ENCODE measurements around the gene IGFLR1. TPM values are rescaled to one million over a fixed set of nuclear protein-coding genes. Genes with fewer than 3 reads are reported as not detected.
"Not testable (repeated sequence)": the region's sequence is repeated elsewhere in the genome, so short reads cannot be mapped to it uniquely, and the experiment has no call there.

IGFLR1 gene
- total and polyA plus RNA-seq, 2 of the 4 experiments (the other 2 are of a cell fraction) = 0.72 to 2.7 TPM

GRCh38 chr19:35692010-35692409, 50.2 kb downstream of the IGFLR1 start:
- intact Hi-C loops (cut with micrococcal nuclease) (no loop called here), dilution Hi-C loops (cut with HindIII; ENCODE audit: low sequenced_read_pairs, unreplicated experiment) (no loop called here), in situ Hi-C loops (cut with MboI; ENCODE audit: low sequenced_read_pairs) (no loop called here)
- no peak overlapping the region for H3K4ac ChIP-seq (ENCODE audit: low read depth, low read length)
- no peak overlapping the region for H2AFZ ChIP-seq (replicated peaks; ENCODE audit: low read length, poor library complexity)
- H3K23ac ChIP-seq (ENCODE audit: low read depth, low read length) = no peak overlapping the region
- H2BK20ac ChIP-seq (ENCODE audit: low read depth, low read length) = no peak overlapping the region
- no peak overlapping the region for H3K14ac ChIP-seq (replicated peaks; ENCODE audit: low read depth, low read length)
- H2AK9ac ChIP-seq (replicated peaks; ENCODE audit: low read depth, low read length, poor library complexity) = no peak overlapping the region
- H3K9me1 ChIP-seq (ENCODE audit: insufficient read depth, low read length) = no peaks in the 10 kb centered on the region
- H3K79me1 ChIP-seq (ENCODE audit: low read depth in 1 of 2, low read length in 2 of 2) = no peaks in the 10 kb centered on the region
- ATAC-seq (ENCODE audit: low read depth) = no peak
- H3K4me3 ChIP-seq (ENCODE audit: insufficient read depth, low read depth, low read length) = no peak overlapping the region
- H3K9me3 ChIP-seq (ENCODE audit: control insufficient read depth, insufficient read depth, low read length) = no peaks in the 10 kb centered on the region
- no peak overlapping the region for H2BK5ac ChIP-seq (ENCODE audit: low read depth, low read length, poor library complexity, severe bottlenecking)
- WGBS, 2 experiments (ENCODE audit: extremely low coverage in 2 of 2, insufficient read length in 1 of 2) = no CpG with 5 or more reads among the region's 11 CpGs
- H3K27me3 ChIP-seq (ENCODE audit: control insufficient read depth, insufficient read depth, low read length) = peaks cover 2% of the 10 kb centered on the region; the same call in 1 of the 2 replicates
- H4K91ac ChIP-seq (ENCODE audit: insufficient read depth, low read depth, low read length) = no peak overlapping the region
- no peaks in the 10 kb centered on the region for H4K20me1 ChIP-seq (ENCODE audit: insufficient read depth, low read length)
- H2AK5ac ChIP-seq (ENCODE audit: low read depth, low read length) = no peak overlapping the region
- peaks cover 3% of the 10 kb centered on the region; the same call in 1 of the 2 replicates for H3K4me1 ChIP-seq (ENCODE audit: control insufficient read depth, insufficient read depth, low read length)
- no peak overlapping the region for H3K56ac ChIP-seq (ENCODE audit: extremely low read depth, insufficient read depth, low read length)
- TF ChIP-seq NFE2L2 (IDR thresholded peaks at IDR 0.05; ENCODE audit: low read depth, low read length) (no peak), SMC3 (IDR thresholded peaks at IDR 0.05; ENCODE audit: low read depth, low read length) (no peak), FOS (IDR thresholded peaks at IDR 0.05; ENCODE audit: low read depth, low read length) (no peak), MAFK (IDR thresholded peaks at IDR 0.05; ENCODE audit: low read depth, low read length) (no peak), POLR2A (IDR thresholded peaks at IDR 0.05; ENCODE audit: low read depth, low read length) (no peak), USF2 (IDR thresholded peaks at IDR 0.05; ENCODE audit: low read depth, low read length) (no peak)
- H2BK15ac ChIP-seq (ENCODE audit: low read depth, low read length) = no peak overlapping the region
- no peaks in the 10 kb centered on the region for H3K36me3 ChIP-seq (ENCODE audit: control insufficient read depth, insufficient read depth, low read length)
- no peak overlapping the region for H2BK120ac ChIP-seq (ENCODE audit: low read depth, low read length)
- H3K4me2 ChIP-seq (ENCODE audit: low read depth, low read length) = no peak overlapping the region
- DNase-seq = no peak
- H3K18ac ChIP-seq (ENCODE audit: low read depth, low read length) = no peak overlapping the region
- no peak overlapping the region for H3K9ac ChIP-seq (ENCODE audit: low read depth, low read length)
- H4K8ac ChIP-seq (ENCODE audit: low read depth in 2 of 2, low read length in 2 of 2) = no peak overlapping the region
- no TSS peak for BruUV-seq (replicated peaks)
- H3K27ac ChIP-seq (ENCODE audit: insufficient read depth, low read length) = no peak overlapping the region
- ChIA-PET CTCF (interaction anchor here (0.6 to 0.7 kb wide), 3 partner anchors 28 to 222 kb away, joined by 3 to 6 read pairs (median 3); no protein-coding TSS in a partner anchor), POLR2A (ENCODE audit: unreplicated experiment) (no interaction called here)
- no peak overlapping the region for H4K5ac ChIP-seq (ENCODE audit: low read depth, low read length)

GRCh38 chr19:35691106-35691505, 51.1 kb downstream of the IGFLR1 start:
- BruUV-seq (replicated peaks); H3K18ac ChIP-seq (ENCODE audit: low read depth, low read length); H3K4ac ChIP-seq (ENCODE audit: low read depth, low read length); H2BK20ac ChIP-seq (ENCODE audit: low read depth, low read length); H3K27me3 ChIP-seq (ENCODE audit: control insufficient read depth, insufficient read depth, low read length); H3K27ac ChIP-seq (ENCODE audit: insufficient read depth, low read length); POLR2A ChIA-PET (ENCODE audit: unreplicated experiment); H3K9me1 ChIP-seq (ENCODE audit: insufficient read depth, low read length); in situ Hi-C loops (cut with MboI; ENCODE audit: low sequenced_read_pairs); H3K4me2 ChIP-seq (ENCODE audit: low read depth, low read length); H2BK15ac ChIP-seq (ENCODE audit: low read depth, low read length); H3K9me3 ChIP-seq (ENCODE audit: control insufficient read depth, insufficient read depth, low read length); ATAC-seq (ENCODE audit: low read depth); CTCF ChIA-PET; H4K20me1 ChIP-seq (ENCODE audit: insufficient read depth, low read length); H4K91ac ChIP-seq (ENCODE audit: insufficient read depth, low read depth, low read length); H3K4me3 ChIP-seq (ENCODE audit: insufficient read depth, low read depth, low read length); H3K56ac ChIP-seq (ENCODE audit: extremely low read depth, insufficient read depth, low read length); intact Hi-C loops (cut with micrococcal nuclease); H2BK120ac ChIP-seq (ENCODE audit: low read depth, low read length); H4K5ac ChIP-seq (ENCODE audit: low read depth, low read length); H3K14ac ChIP-seq (replicated peaks; ENCODE audit: low read depth, low read length); H3K23ac ChIP-seq (ENCODE audit: low read depth, low read length); dilution Hi-C loops (cut with HindIII; ENCODE audit: low sequenced_read_pairs, unreplicated experiment); H2AFZ ChIP-seq (replicated peaks; ENCODE audit: low read length, poor library complexity); H3K79me1 ChIP-seq (ENCODE audit: low read depth in 1 of 2, low read length in 2 of 2); H3K36me3 ChIP-seq (ENCODE audit: control insufficient read depth, insufficient read depth, low read length); H2AK9ac ChIP-seq (replicated peaks; ENCODE audit: low read depth, low read length, poor library complexity); H3K9ac ChIP-seq (ENCODE audit: low read depth, low read length); H2AK5ac ChIP-seq (ENCODE audit: low read depth, low read length); H4K8ac ChIP-seq (ENCODE audit: low read depth in 2 of 2, low read length in 2 of 2); H2BK5ac ChIP-seq (ENCODE audit: low read depth, low read length, poor library complexity, severe bottlenecking); DNase-seq; H3K4me1 ChIP-seq (ENCODE audit: control insufficient read depth, insufficient read depth, low read length): not testable (repeated sequence)
- 94% methylated on average over 13 of the region's 37 CpGs; no CpG with 5 or more reads in 1 of the 2 experiments for WGBS, 2 experiments (ENCODE audit: extremely low coverage in 2 of 2, insufficient read length in 1 of 2)
